Stimulated activated CD8-positive, alpha-beta memory T cell treated with anti-CD3 and anti-CD28 coated beads, Interleukin-12 subunit alpha, Interleukin-12 subunit beta, amount 100 ng/mL, for 24 hours (primary cell): ENCODE data around the gene DYNC2I2.

Experiments
- DNase-seq: peaks from one replicate; pipeline ENCODE4 v3.0.0-alpha.2; 2020; ENCODE audit errors: extremely low read depth

The DYNC2I2 gene

DNA sequence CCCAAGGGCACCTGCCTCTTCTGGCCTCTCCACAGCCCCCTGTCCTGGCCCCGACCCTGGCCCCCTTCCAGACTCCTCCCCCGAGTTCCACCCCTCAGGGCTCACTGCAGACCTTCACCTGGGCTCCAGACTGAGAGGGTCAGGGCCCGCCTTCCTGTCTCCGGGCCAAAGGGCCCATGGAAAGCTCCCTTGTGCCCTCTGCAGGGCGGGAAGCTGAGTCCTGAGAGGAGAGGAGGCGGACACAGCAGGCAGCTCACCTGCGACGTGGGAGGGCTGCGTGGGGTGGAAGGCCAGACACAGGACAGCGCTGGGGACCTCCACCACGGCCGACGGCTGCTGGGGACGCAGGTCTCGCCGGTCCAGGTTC lies 20.6 kb downstream of the DYNC2I2 start:
- no peak for DNase-seq

DNA sequence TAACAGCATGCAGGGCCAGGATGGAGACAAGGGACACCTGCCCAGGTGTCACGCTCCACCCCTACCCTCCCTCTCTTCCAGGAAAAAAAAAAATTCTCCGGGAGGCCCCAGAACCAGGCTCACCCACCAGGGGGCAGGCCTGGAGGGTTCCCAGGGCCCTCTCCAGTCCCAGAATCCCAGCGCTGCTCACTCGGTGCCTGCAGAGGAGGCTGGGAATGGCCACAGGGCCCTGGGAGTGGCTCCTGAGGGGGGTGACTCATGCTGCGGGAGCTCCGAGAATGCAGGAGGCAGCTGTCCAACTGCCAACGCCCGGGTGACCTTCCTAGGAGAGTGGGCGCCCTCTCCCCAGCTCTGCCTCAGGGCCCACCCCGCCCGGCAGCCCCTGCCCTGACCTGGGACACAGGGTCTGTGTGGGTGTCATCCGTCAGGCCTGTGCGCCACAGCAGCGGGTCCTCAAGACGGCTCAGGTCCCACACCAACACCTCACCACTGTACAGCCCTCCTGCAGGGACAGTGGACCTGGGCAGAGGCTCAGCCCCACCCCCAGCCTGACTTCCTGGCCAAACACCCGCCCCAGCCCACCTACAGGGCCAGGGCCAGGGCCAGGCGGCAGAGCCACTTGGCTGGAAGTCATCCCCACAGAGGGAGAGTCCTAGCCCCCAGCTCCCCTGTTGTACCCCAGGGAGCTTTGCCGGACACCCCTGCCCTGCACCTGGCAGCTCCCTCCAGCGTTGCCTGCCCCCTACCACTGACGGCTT lies 21.2 kb downstream of the DYNC2I2 start:
- no peak for DNase-seq

DNA sequence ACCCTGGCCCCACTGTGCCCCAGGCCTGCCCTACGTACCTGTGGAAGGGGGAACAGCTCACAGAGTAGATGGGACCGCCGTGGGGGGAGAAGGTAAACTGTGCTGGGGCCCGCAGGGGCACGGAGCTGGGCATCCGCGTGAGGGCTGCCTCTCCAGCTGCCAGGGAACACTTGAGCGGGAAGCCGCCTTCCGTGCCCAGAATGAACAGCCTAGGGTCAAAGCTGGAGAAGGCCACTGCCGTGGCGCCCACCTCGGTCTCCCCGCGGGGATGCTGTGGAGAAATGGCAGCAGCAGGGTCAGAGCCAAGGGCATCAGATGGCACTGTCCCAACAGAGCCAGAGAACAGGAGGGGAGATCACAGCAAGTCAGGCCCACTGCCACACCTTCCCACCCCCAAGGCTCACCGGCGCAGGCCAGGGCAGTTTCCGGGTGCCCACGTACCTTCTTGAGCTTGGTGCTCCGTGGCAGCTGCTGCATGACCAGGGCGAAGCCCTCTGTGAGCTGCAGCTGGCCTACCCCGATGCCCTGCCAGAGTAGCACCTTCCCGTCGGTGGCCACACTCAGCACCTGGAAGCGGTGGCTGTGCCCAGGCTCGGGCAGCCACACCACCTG lies 21.9 kb downstream of the DYNC2I2 start:
- no peak for DNase-seq

DNA sequence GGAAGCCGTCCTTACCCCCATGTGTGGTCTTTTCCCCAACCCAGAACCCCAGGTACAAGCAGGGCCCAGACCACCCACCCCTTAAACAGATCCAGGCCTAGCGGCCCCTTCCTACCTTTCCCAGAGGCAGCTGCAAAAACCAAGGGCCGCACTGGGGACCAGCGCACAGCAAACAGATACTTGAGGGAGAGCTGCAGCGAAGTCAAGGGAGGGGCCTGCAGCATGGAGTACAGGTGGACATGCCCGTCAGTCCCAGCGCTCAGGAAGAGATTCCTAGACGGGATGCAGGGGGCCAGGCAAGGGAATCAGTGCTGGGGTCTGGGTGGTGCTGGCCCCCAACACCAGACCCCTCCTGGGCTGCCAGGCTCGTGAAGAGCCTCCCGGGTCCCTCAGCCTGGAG lies 22.5 kb downstream of the DYNC2I2 start:
- DNase-seq = no peak

DNA sequence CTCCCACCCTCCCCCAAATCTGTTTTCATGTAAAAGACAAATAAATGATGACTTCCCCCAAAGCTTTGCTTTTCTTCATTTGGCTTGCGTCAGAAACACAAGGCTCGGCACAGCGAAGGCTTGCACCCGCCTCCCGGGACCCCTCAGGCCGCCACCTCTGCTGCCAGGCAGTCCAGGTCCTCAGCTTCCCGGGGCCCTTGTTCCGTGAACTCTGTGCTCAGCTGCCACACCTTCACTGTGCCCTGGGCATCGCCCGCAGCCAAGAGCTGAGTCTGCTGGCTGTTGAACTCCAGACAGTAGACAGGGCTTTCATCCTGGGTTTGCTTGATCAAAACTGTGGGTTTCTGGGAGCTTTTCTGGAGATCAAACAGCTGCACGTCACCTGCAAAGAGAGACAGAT lies 23.0 kb downstream of the DYNC2I2 start:
- no peak for DNase-seq

DNA sequence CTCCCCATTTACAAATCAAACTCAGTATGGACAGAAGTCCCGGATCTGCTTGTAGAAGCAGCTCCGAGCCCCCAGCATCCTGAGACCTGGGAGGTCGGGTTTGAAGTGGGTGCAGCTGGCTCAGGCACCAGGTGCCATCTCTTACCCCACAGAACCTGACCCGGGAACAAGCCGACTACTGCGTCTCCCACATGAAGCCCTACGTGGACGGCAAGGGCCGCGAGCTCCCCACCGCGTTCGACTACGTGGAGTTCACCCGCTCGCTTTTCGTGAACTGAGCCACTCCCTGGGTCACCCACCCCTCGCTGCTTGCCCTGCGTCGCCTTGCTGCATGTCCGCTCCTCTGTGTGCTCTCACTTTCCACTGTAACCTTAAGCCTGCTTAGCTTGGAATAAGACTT lies 23.6 kb downstream of the DYNC2I2 start:
- no peak for DNase-seq

DNA sequence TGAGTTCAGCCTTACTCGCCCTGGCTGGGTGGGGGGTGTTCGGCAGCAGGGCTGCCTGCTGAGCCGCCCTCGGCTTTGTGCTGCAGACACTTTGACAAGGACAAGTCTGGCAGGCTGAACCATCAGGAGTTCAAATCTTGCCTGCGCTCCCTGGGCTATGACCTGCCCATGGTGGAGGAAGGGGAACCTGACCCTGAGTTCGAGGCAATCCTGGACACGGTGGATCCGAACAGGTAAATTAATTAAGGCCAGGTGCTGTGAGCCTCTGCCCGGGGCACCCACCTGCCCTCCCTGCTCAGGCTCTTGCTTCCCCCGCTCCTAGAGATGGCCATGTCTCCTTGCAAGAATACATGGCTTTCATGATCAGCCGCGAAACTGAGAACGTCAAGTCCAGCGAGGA lies 24.2 kb downstream of the DYNC2I2 start:
- DNase-seq = no peak

- DNase-seq = no peak
Observed at GRCh38 chr9:128632066-128632465, 24.6 kb downstream of the DYNC2I2 start.

DNA sequence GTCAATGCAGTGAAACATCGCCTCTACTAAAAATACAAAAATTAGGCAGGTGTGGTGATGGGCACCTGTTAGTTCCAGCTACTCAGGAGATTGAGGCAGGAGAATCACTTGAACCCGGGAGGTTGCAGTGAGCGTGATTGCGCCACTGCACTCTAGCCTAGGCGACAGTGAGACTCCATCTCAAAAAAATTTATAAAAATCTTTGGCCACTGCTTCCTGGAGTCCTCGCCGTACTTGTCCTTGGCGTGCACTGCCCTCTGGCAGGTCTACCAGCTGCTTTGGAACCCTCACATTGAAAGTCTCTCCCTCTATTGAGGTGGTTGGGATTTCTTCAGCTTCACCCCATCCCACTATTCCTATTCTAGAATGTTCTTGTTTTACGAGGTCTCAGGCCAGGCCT lies 25.0 kb downstream of the DYNC2I2 start:
- DNase-seq = no peak

GRCh38 chr9:128629852-128630545 lies 26.6 kb downstream of the DYNC2I2 start:
- DNase-seq = no peak

DNA sequence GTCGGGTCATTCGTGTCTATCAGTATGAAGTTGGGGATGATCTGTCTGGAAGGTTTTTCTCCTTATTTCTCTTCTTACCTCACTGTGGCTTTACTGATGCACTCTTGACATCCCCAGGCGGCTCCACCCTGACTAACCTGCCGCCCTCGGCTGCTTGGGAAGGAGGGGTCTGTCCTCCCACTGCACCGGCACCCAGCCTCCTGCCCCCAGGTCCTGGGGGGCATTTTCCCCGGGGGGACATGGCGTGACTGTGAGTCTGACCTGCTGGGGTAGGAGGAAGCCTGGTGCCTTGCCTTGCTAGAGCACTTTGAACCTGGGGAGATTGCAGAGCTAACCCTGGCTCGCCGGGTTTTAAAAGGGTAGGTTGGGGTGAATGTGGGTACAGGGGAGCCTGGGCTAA lies 27.5 kb downstream of the DYNC2I2 start:
- no peak for DNase-seq

GRCh38 chr9:128628471-128629048 lies 28.1 kb downstream of the DYNC2I2 start:
- no peak for DNase-seq

DNA sequence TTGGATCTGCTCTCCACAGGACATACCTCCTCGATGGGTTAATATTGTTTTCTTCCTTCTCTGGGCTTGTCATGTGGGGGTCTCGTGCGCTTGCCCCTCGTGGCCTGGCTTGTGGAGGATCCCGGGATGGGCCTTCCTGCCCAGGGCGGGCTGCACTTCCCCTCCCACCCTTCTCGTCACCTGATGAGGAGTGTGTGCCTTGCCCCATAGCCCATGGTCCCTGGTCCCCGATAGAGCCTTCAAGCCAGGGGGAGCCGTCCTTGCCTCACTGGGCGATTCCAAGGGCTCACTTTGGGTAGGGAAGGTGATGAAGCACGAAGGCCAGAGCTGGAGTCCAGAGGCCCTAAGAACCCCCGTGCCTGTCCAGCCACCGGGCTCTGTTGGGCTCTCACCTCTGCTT lies 28.7 kb downstream of the DYNC2I2 start:
- no peak for DNase-seq

DNA sequence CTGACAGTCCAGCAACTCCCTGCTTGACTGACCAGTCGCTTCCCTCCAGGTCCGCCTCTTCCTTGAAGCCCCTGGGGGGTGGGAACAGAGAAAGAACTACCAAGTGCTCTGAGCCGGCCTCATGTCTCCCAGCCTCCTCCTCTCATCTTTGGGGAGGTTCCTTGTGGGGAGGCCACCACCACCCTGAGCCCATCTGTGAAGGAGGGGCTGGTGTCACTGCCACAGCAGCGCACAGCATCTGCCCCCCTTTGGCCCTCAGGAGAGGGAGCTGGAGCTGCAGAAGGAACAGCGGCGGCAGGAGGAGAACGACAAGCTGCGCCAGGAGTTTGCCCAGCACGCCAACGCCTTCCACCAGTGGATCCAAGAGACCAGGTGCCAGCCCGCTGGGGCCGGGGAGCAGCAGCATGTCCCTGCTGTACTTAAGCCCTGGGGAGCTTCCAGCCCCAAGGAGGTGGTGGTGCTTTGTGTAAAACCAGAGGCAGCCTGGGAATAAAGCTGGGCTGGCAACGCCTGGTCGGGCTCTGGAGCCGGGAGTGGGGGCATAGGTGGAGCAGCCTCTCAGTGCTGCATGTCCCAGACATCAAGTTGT lies 29.4 kb downstream of the DYNC2I2 start:
- DNase-seq = no peak

- DNase-seq = no peak
Observed at GRCh38 chr9:128626181-128626580, 30.5 kb downstream of the DYNC2I2 start.

DNA sequence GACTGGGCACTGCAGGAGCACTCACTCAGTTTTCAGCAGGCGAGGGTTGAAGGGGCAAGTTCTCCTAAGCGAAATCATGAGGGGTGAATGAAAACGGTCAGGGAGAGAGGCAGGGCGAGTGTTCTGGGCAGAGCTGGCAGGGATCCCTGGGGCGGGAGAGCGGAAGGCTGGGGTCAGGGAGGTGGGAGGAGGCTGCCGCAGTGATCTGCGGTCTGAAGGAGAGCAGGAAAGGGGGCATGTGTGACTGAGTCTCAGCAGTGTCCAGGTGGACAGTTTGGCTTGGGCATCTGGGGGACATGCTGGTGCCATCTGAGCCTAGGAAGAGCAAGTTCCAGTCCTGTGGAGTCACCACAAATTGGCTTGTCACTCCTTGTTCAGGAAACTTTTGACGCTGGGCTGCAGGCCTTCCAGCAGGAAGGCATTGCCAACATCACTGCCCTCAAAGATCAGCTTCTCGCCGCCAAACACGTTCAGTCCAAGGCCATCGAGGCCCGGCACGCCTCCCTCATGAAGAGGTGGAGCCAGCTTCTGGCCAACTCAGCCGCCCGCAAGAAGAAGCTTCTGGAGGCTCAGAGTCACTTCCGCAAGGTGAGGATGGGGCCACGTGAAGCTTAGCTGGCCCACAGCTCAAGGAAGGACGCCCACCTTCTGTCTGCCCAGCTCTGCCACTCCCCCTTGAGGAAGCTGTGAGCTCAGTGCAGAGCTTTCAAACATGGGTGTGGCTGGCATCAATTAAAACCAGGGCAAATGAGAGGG lies 31.1 kb downstream of the DYNC2I2 start:
- no peak for DNase-seq

DNA sequence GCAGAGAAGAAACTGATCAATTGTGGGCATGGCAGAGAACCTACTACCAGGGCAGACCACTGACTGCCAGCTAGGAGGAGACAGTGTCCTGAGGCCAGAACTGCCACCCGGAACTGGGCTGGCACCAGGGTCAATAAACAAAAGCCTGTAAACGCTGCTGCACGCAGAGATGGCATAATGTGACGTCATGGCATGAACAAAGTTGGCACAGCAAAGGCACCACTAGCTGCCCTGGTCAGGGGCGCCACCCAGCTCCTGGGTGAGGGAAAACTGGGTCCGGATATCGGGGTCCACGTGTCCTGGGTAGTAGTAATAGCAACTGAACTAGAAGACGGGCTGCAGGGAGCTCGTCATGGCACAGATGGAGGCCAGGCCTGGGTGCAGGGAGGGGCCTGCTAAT lies 32.1 kb downstream of the DYNC2I2 start:
- no peak for DNase-seq

DNA sequence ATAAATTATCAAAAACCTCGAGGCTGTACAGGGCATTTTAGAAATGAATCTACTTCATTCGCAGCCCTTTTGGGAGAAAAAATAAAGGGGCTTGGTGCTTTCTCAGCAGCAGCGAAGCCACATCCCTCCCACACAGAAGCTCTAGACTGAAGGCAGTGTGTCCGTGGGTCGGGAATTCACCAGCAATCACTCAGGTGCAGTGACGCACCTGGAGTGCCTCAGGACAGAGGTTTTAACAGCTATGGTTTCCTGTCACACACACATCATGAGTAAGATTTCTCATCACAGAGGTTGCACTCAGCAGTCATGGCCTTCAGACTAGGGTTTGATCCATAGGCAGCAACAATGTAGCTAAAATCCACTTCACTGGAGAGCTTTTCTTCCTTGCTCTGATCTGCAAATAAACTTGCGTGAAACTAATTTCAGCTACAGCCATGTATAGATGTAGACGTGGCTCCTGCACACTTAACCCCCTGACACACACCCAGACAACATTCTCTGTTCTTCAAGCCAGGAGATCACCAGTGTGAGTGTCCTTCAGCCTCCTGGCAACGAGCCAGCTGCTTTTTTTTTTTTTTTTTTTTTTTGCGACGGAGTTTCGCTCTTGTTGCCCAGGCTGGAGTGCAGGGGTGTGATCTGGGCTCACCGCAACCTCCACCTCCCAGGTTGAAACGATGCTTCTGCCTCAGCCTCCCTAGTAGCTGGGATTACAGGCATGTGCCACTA lies 34.8 kb downstream of the DYNC2I2 start:
- DNase-seq = no peak

- no peak for DNase-seq
Observed at GRCh38 chr9:128619779-128620178, 36.9 kb downstream of the DYNC2I2 start.

DNA sequence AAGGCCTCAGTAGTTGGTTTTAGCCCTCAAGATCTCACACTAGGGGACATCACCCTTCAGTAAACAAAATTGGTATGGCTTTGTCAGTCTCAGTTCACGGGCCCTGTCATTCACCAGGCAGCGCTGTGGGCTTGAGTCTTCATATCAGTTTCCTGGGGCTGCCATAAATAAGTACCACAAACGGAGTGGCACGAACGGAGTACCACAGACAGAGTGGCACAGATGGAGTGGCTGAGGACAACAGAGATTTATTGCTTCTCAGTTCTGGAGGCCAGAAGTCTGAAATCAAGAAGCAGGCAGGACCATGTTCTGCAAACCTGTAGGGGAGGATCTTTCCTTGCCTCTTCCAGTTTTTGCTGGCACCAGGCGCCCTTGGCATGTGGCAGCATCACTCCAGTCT lies 37.5 kb downstream of the DYNC2I2 start:
- no peak for DNase-seq

DNA sequence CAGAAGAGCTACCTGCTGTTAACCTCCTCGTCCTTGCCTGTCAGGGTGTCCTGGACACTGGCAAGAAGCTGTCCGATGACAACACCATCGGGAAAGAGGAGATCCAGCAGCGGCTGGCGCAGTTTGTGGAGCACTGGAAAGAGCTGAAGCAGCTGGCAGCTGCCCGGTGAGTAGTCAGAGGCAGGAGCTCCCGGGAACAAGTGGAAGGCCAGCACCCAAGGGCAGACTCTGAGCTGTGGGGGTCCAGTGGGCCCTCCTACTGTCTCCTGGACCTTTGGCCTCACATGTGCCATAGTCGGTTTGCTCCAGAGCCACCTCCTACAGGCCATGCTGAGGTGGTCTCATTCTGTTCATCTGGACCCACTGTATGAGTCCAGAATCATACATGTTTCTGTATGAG lies 38.7 kb downstream of the DYNC2I2 start:
- no peak for DNase-seq
